Parathyroid adenoma (tissue), 2 donors: ENCODE data around the gene PRKCSH.
"Not testable (repeated sequence)": the region's sequence is repeated elsewhere in the genome, so short reads cannot be mapped to it uniquely, and the experiment has no call there.

Experiments used
- H2AFZ ChIP-seq: fragments of 300-600 bp; sonication (generic); one replicate; pipeline ENCODE4 v1.7.0; 2017; ENCODE audit warnings: antibody characterized with exemption, mild to moderate bottlenecking
- H3K27ac ChIP-seq: fragments of 300-600 bp; sonication (generic); one replicate; pipeline ENCODE4 v1.7.0; 2017
- H3K27me3 ChIP-seq: fragments of 300-600 bp; sonication (generic); one replicate; pipeline ENCODE4 v1.7.0; 2017; ENCODE audit warnings: low read length; ENCODE audit not compliant: control insufficient read depth, insufficient read depth
- H3K36me3 ChIP-seq: fragments of 300-600 bp; sonication (generic); one replicate; pipeline ENCODE4 v1.7.0; 2017; ENCODE audit warnings: low read length; ENCODE audit not compliant: control insufficient read depth, insufficient read depth
- H3K4me1 ChIP-seq: fragments of 300-600 bp; sonication (generic); one replicate; pipeline ENCODE4 v1.7.0; 2017; ENCODE audit warnings: control low read depth
- H3K4me2 ChIP-seq: fragments of 300-600 bp; sonication (generic); one replicate; pipeline ENCODE4 v1.7.0; 2017; ENCODE audit warnings: low read length
- H3K4me3 ChIP-seq: fragments of 300-600 bp; sonication (generic); one replicate; pipeline ENCODE4 v1.7.0; 2017; ENCODE audit warnings: low read depth, low read length
- H3K79me2 ChIP-seq: fragments of 300-600 bp; sonication (generic); one replicate; pipeline ENCODE4 v1.7.0; 2017; ENCODE audit warnings: control low read depth
- H3K9ac ChIP-seq: fragments of 300-600 bp; sonication (generic); one replicate; pipeline ENCODE4 v1.7.0; 2017; ENCODE audit warnings: mild to moderate bottlenecking
- H3K9me3 ChIP-seq: fragments of 300-600 bp; sonication (generic); one replicate; pipeline ENCODE4 v1.7.0; 2017; ENCODE audit warnings: low read length; ENCODE audit not compliant: control insufficient read depth
- CTCF ChIP-seq: fragments of 300-600 bp; sonication (generic); IDR thresholded peaks from one replicate; pipeline ENCODE4 v1.7.0; 2017; ENCODE audit warnings: antibody characterized with exemption, mild to moderate bottlenecking
- donor health status: primary hyperparathyroidism.

The PRKCSH gene

GRCh38 chr19:11464333-11465265 lies 29.2 kb downstream of the PRKCSH start:
- Histone ChIP-seq H3K9me3 (no peaks in the 10 kb centered on the region), H3K27me3 (no peaks in the 10 kb centered on the region), H3K4me3 (no peak overlapping the region), H3K79me2 (no peaks in the 10 kb centered on the region), H3K36me3 (no peaks in the 10 kb centered on the region), H3K9ac (no peak overlapping the region), H2AFZ (no peak overlapping the region), H3K4me2 (no peak overlapping the region), H3K4me1 (no peaks in the 10 kb centered on the region), H3K27ac (no peak overlapping the region)
- no peak for TF ChIP-seq CTCF

DNA sequence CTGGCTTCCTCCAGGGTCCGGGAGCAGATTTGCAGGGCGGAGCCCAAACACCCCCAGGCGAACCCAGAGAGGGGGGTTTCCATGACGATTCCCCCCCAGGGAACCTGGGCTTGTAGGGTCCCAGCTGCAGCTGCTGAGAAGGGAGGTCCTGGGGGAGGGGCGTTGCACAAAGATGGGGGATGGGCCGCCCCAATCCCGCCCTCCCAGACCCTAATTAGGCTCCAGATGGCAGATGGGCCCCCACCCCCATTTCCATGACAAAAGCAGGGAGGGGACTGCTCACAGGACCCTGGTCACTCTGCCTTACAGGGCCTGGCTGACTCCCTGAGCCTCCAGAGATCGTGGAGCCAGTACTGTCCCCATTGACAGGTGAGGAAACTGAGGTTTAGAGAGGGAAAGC lies 30.2 kb downstream of the PRKCSH start:
- no peaks in the 10 kb centered on the region for H3K79me2 ChIP-seq
- no peak overlapping the region for H2AFZ ChIP-seq
- H3K4me3 ChIP-seq = no peak overlapping the region
- TF ChIP-seq CTCF = no peak
- no peak overlapping the region for H3K9ac ChIP-seq
- no peaks in the 10 kb centered on the region for H3K36me3 ChIP-seq
- no peak overlapping the region for H3K4me2 ChIP-seq
- no peak overlapping the region for H3K27ac ChIP-seq
- H3K9me3 ChIP-seq = no peaks in the 10 kb centered on the region
- no peaks in the 10 kb centered on the region for H3K4me1 ChIP-seq
- H3K27me3 ChIP-seq = no peaks in the 10 kb centered on the region

DNA sequence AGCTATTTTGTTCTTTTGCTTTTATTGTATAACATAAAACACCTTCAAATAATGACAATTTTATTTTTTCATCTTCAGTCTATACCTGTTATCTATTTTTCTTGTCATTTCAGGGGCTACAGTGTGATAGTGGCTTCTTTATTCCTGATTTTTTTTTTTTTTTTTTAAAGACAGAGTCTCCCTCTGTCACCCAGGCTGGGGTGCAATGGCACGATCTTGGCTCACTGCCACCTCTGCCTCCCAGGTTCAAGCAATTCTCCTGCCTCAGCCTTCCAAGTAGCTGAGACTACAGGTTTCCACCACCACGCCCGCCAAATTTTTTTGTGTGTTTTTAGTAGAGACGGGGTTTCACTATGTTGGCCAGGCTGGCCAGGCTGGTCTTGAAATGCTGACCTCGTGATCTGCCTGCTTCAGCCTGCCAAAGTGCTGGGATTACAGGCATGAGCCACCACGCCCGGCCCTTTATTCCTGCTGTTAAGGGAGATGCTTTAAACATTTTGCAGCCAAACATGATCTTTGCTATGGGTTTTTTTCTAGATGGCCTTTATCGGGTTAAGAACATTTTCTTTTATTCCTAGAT lies 32.9 kb downstream of the PRKCSH start:
- not testable (repeated sequence) for H3K27ac ChIP-seq, H3K9me3 ChIP-seq, H3K4me3 ChIP-seq, H3K4me1 ChIP-seq, H2AFZ ChIP-seq, H3K4me2 ChIP-seq, H3K9ac ChIP-seq, H3K79me2 ChIP-seq, H3K36me3 ChIP-seq, H3K27me3 ChIP-seq

- no peaks in the 10 kb centered on the region for H3K9me3 ChIP-seq
- H3K27me3 ChIP-seq = no peaks in the 10 kb centered on the region
- no peak overlapping the region for H3K4me2 ChIP-seq
- no peak overlapping the region for H3K4me3 ChIP-seq
- no peaks in the 10 kb centered on the region for H3K79me2 ChIP-seq
- H3K36me3 ChIP-seq = no peaks in the 10 kb centered on the region
- no peak overlapping the region for H2AFZ ChIP-seq
- H3K9ac ChIP-seq = no peak overlapping the region
- no peak for TF ChIP-seq CTCF
- H3K4me1 ChIP-seq = no peaks in the 10 kb centered on the region
- no peak overlapping the region for H3K27ac ChIP-seq
Measured at GRCh38 chr19:11473725-11474124, 38.3 kb downstream of the PRKCSH start.

DNA sequence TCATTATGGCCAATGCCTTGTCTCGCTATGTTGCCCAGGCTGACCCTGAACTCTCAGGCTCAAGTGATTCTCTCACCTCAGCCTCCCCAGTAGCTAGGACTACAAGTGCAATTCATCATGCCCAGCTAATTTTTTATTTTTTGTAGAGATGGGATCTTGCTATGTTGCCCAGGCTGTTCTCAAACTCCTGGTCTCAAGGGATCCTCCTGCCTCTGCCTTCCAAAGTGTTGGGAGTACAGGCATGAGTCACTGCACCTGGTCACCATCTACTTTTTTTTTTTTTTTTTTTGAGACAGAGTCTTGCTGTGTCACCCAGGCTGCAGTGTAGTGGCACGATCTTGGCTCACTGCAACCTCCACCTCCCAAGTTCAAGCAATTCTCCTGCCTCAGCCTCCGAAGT lies 39.9 kb downstream of the PRKCSH start:
- not testable (repeated sequence) for H3K36me3 ChIP-seq, H2AFZ ChIP-seq, H3K27me3 ChIP-seq, H3K27ac ChIP-seq, H3K9ac ChIP-seq, H3K79me2 ChIP-seq, H3K4me3 ChIP-seq, H3K9me3 ChIP-seq, H3K4me1 ChIP-seq, H3K4me2 ChIP-seq
